Right cardiac atrium (tissue), 5 donors: ENCODE measurements around the gene ECE1. TPM values are rescaled to one million over a fixed set of nuclear protein-coding genes. Genes with fewer than 3 reads are reported as not detected.

ENCODE experiments used
- ATAC-seq, 2 donors: fragments of 200-7000 bp; cut with Tn5 transposase; one replicate each; pipeline versions ENCODE4 v1.8.0 to v1.9.1; 2020; ENCODE audit warnings: moderate library complexity in 2 of 2, mild to moderate bottlenecking in 1 of 2
- DNase-seq, 3 donors: peaks; one replicate each; pipeline ENCODE4 v3.0.0-alpha.2; 2020
- H3K27ac ChIP-seq: one replicate; pipeline ENCODE4 v1.5.1; 2013; ENCODE audit warnings: mild to moderate bottlenecking, low read length, control low read depth, moderate library complexity
- H3K27me3 ChIP-seq: one replicate; pipeline ENCODE4 v1.6.1; 2013; ENCODE audit not compliant: control insufficient read depth, insufficient read depth
- H3K4me1 ChIP-seq: one replicate; pipeline ENCODE4 v1.6.1; 2013; ENCODE audit warnings: low read length; ENCODE audit not compliant: control insufficient read depth, insufficient read depth
- H3K4me3 ChIP-seq: one replicate; pipeline ENCODE4 v1.5.1; 2013; ENCODE audit warnings: low read length, control low read depth
- H3K9me3 ChIP-seq: one replicate; pipeline ENCODE4 v1.6.1; 2013; ENCODE audit warnings: low read length; ENCODE audit not compliant: control insufficient read depth
- WGBS: extraction: QIAGEN DNeasy Blood & Tissue Kit; methylation state at CpG from one replicate; pipeline ENCODE4 v1.1.7; 2013; 5-methylcytosine and 5-hydroxymethylcytosine counted together
- intact Hi-C, 4 donors: fragments of 100-400 bp; cut with DNase I; formaldehyde crosslinking; loops; one replicate each; pipeline versions ENCODE4 v1.11.0 to v1.14.0; 2022 to 2023
- polyA plus RNA-seq: library from polyadenylated mRNA; stranded (reverse); fragments of 200-250 nt; gene quantifications from one replicate; pipeline ENCODE4 v1.2.3, GENCODE V29; 2013
- total RNA-seq, 4 donors: library from RNA; stranded (reverse); fragmentation: NEBNext Ultra II Directional; extraction: Animal tissue kit (Norgen Biotek cat#: 25700); gene quantifications; one replicate each; pipeline ENCODE4 v1.2.1, GENCODE V29; 2021
- donor health status: healthy with polysubstance abuse.
- donor health status: DM: no; HTN: yes; CAD: no.
- donor health status: DM: no; HTN: no; CAD: no.
- donor health status: DM: no; HTN: yes; CAD: no; lungs with severe emphysema.
- donor health status: DM: yes; HTN: yes; CAD: no.

Gene ECE1
- total and polyA plus RNA-seq, 5 donors, result 76.2 to 158 (median 110) TPM

- peak; percentile 15 to 62 for ATAC-seq
- WGBS, result 64% methylated on average over 28 of the region's 28 CpGs
These were observed 11.1 kb downstream of the ECE1 start for GRCh38 chr1:21278860-21279845.

GRCh38 chr1:21278208-21278859 lies 11.9 kb downstream of the ECE1 start:
- DNase-seq (peak; percentile 74 to 89 (median 83)), ATAC-seq (peak; percentile 51 to 63)
- peak overlapping the region; percentile 94 for H3K27ac ChIP-seq
- intact Hi-C loops, result no loop called here
- H3K27me3 ChIP-seq, result no peaks in the 10 kb centered on the region
- WGBS, result 44% methylated on average over 9 of the region's 9 CpGs
- no peaks in the 10 kb centered on the region for H3K9me3 ChIP-seq
- H3K4me3 ChIP-seq, result no peak overlapping the region
- peaks cover 43% of the 10 kb centered on the region for H3K4me1 ChIP-seq

More at GRCh38 chr1:21278860-21279845, 11.1 kb downstream of the ECE1 start:
- Histone ChIP-seq H3K4me1 (peaks cover 41% of the 10 kb centered on the region), H3K4me3 (no peak overlapping the region), H3K27ac (peak overlapping the region; percentile 94), H3K9me3 (no peaks in the 10 kb centered on the region), H3K27me3 (no peaks in the 10 kb centered on the region)
- intact Hi-C loops, result no loop called here
- peak in 2 of 3 donors; percentile 63 to 65 for DNase-seq

- Histone ChIP-seq H3K27ac (peak overlapping the region; percentile 94), H3K27me3 (no peaks in the 10 kb centered on the region), H3K9me3 (no peaks in the 10 kb centered on the region), H3K4me3 (no peak overlapping the region), H3K4me1 (peaks cover 43% of the 10 kb centered on the region)
- 16% methylated on average over 7 of the region's 7 CpGs for WGBS
- peak; percentile 13 to 60 for ATAC-seq
- DNase-seq, result peak; percentile 81 to 94 (median 91)
- intact Hi-C loops, result no loop called here
These were observed 13.1 kb downstream of the ECE1 start for GRCh38 chr1:21277180-21277579.

- 94% methylated on average over 8 of the region's 8 CpGs for WGBS
- Histone ChIP-seq H3K9me3 (no peaks in the 10 kb centered on the region), H3K27me3 (no peaks in the 10 kb centered on the region), H3K27ac (no peak overlapping the region), H3K4me1 (peaks cover 28% of the 10 kb centered on the region), H3K4me3 (no peak overlapping the region)
- ATAC-seq, result no peak
- intact Hi-C loops, result no loop called here
- DNase-seq, result peak in 2 of 3 donors; percentile 43 to 48
These were observed 17.7 kb downstream of the ECE1 start for GRCh38 chr1:21272540-21272939.

GRCh38 chr1:21271550-21271949 lies 18.7 kb downstream of the ECE1 start:
- intact Hi-C loops, result no loop called here
- 78% methylated on average over 6 of the region's 6 CpGs for WGBS
- Histone ChIP-seq H3K27ac (no peak overlapping the region), H3K4me1 (peaks cover 24% of the 10 kb centered on the region), H3K27me3 (no peaks in the 10 kb centered on the region), H3K4me3 (no peak overlapping the region), H3K9me3 (no peaks in the 10 kb centered on the region)
- DNase-seq (peak in 1 of 3 donors; percentile 23), ATAC-seq (no peak)

- peak; percentile 15 to 29 for ATAC-seq
- Histone ChIP-seq H3K9me3 (no peaks in the 10 kb centered on the region), H3K27ac (peak overlapping the region; percentile 60), H3K27me3 (no peaks in the 10 kb centered on the region), H3K4me3 (no peak overlapping the region), H3K4me1 (peaks cover 32% of the 10 kb centered on the region)
- WGBS, result 63% methylated on average over 9 of the region's 9 CpGs
- peak; percentile 82 to 92 (median 90) for DNase-seq
- intact Hi-C loops, result no loop called here
These were observed 20.1 kb downstream of the ECE1 start for GRCh38 chr1:21270086-21270689.

GRCh38 chr1:21269461-21270085 lies 20.7 kb downstream of the ECE1 start:
- peak overlapping the region; percentile 60 for H3K27ac ChIP-seq
- intact Hi-C loops, result loop anchor here in 1 of 4 donors (10.0 kb wide), 1 partner anchor 55 kb away; no protein-coding TSS in a partner anchor
- no peaks in the 10 kb centered on the region for H3K27me3 ChIP-seq
- no peak overlapping the region for H3K4me3 ChIP-seq
- ATAC-seq (peak; percentile 24 to 44), DNase-seq (peak in 2 of 3 donors; percentile 53 to 66)
- peaks cover 33% of the 10 kb centered on the region for H3K4me1 ChIP-seq
- WGBS, result 55% methylated on average over 7 of the region's 7 CpGs
- no peaks in the 10 kb centered on the region for H3K9me3 ChIP-seq

GRCh38 chr1:21268281-21269239 lies 21.7 kb downstream of the ECE1 start:
- ATAC-seq (peak; percentile 13 to 42), DNase-seq (peak in 2 of 3 donors; percentile 74 to 78)
- Histone ChIP-seq H3K4me3 (no peak overlapping the region), H3K9me3 (no peaks in the 10 kb centered on the region), H3K4me1 (peaks cover 29% of the 10 kb centered on the region), H3K27me3 (no peaks in the 10 kb centered on the region), H3K27ac (peak overlapping the region; percentile 48)
- 55% methylated on average over 17 of the region's 17 CpGs for WGBS
- intact Hi-C loops, result loop anchor here in 1 of 4 donors (10.0 kb wide), 1 partner anchor 56 kb away; no protein-coding TSS in a partner anchor

- H3K27me3 ChIP-seq, result no peaks in the 10 kb centered on the region
- peak overlapping the region; percentile 22 for H3K27ac ChIP-seq
- no peaks in the 10 kb centered on the region for H3K9me3 ChIP-seq
- H3K4me3 ChIP-seq, result no peak overlapping the region
- intact Hi-C loops, result loop anchor here in 1 of 4 donors (10.0 kb wide), 1 partner anchor 57 kb away; no protein-coding TSS in a partner anchor
- DNase-seq, result peak in 2 of 3 donors; percentile 9 to 16
- 87% methylated on average over 16 of the region's 16 CpGs for WGBS
- no peak for ATAC-seq
- H3K4me1 ChIP-seq, result peaks cover 36% of the 10 kb centered on the region
These were observed 22.8 kb downstream of the ECE1 start for GRCh38 chr1:21267191-21268077.
